Neural cell (in vitro differentiated cells): ENCODE data around the gene CAMK2A. TPM values are rescaled to one million over a fixed set of nuclear protein-coding genes. Genes with fewer than 3 reads are reported as not detected.

ENCODE experiments used
- H2AFZ ChIP-seq: fragments of 200-600, 300-800 bp; sonication (generic), shearing (Covaris generic); 2 replicates; pipeline ENCODE4 v1.6.0; 2014; ENCODE audit warnings: low read depth, mild to moderate bottlenecking, antibody characterized with exemption, low read length, moderate library complexity
- H3F3A ChIP-seq: fragments of 200-600 bp; shearing (Covaris generic); 2 replicates; pipeline ENCODE4 v1.6.1; 2016; ENCODE audit warnings: mild to moderate bottlenecking, moderate library complexity, mixed read lengths, antibody characterized with exemption, low read length; ENCODE audit not compliant: insufficient read depth, poor library complexity, severe bottlenecking
- H3K27ac ChIP-seq: fragments of 200-600, 300-800 bp; sonication (generic), shearing (Covaris generic); 2 replicates; pipeline ENCODE4 v1.5.1; 2014; ENCODE audit warnings: mild to moderate bottlenecking, low read length, moderate library complexity
- H3K27me3 ChIP-seq: fragments of 300-800, 200-600 bp; sonication (generic), shearing (Covaris generic); 2 replicates; pipeline ENCODE4 v1.6.0; 2014; ENCODE audit warnings: mild to moderate bottlenecking, low read depth, low read length, moderate library complexity; ENCODE audit not compliant: insufficient read depth
- H3K36me3 ChIP-seq: fragments of 300-800, 200-600 bp; sonication (generic), shearing (Covaris generic); 2 replicates; pipeline ENCODE4 v1.5.1; 2014; ENCODE audit warnings: mild to moderate bottlenecking, antibody characterized with exemption, low read length, moderate library complexity; ENCODE audit not compliant: insufficient read depth
- H3K4me2 ChIP-seq: fragments of 300-800, 200-600 bp; sonication (generic), shearing (Covaris generic); 2 replicates; pipeline ENCODE4 v1.6.0; 2014; ENCODE audit warnings: mild to moderate bottlenecking, low read length
- H3K4me3 ChIP-seq: fragments of 300-800, 200-600 bp; sonication (generic), shearing (Covaris generic); 2 replicates; pipeline ENCODE4 v1.5.1; 2014; ENCODE audit warnings: mild to moderate bottlenecking, low read length, moderate library complexity
- H3K79me2 ChIP-seq: fragments of 200-600 bp; shearing (Covaris generic); replicated peaks from 2 replicates; pipeline ENCODE4 v1.6.0; 2014; ENCODE audit warnings: mild to moderate bottlenecking, low read length, moderate library complexity; ENCODE audit not compliant: insufficient read depth
- H3K9ac ChIP-seq: fragments of 300-800, 200-600 bp; sonication (generic), shearing (Covaris generic); 2 replicates; pipeline ENCODE4 v1.6.1; 2016; ENCODE audit warnings: mild to moderate bottlenecking, low read length, mixed read lengths
- H3K9me2 ChIP-seq: fragments of 200-600 bp; shearing (Covaris generic); 2 replicates; pipeline ENCODE4 v1.6.1; 2016; ENCODE audit warnings: mild to moderate bottlenecking, low read length, mixed read lengths; ENCODE audit not compliant: insufficient read depth
- H3K9me3 ChIP-seq: fragments of 200-600, 300-800 bp; sonication (generic), shearing (Covaris generic); 2 replicates; pipeline ENCODE4 v1.6.1; 2016; ENCODE audit warnings: mild to moderate bottlenecking, mixed run types, low read length, moderate library complexity, mixed read lengths
- H4K20me1 ChIP-seq: fragments of 200-600 bp; shearing (Covaris generic); 2 replicates; pipeline ENCODE4 v1.6.1; 2016; ENCODE audit warnings: mild to moderate bottlenecking, mixed run types; ENCODE audit not compliant: insufficient read depth
- EP300 ChIP-seq: fragments of 450-650 bp; conservative IDR thresholded peaks from 2 replicates; pipeline ENCODE4 v1.6.1; 2014; ENCODE audit warnings: antibody characterized with exemption, mild to moderate bottlenecking, moderate library complexity; ENCODE audit not compliant: poor library complexity, severe bottlenecking
- EZH2 ChIP-seq: fragments of 200-600, 300-800 bp; shearing (Covaris generic), sonication (generic); IDR thresholded peaks from 2 replicates; pipeline ENCODE4 v1.6.1; 2014; ENCODE audit warnings: antibody characterized with exemption, low read length, borderline replicate concordance, mild to moderate bottlenecking; ENCODE audit not compliant: insufficient read depth, poor library complexity, severe bottlenecking
- MXI1 ChIP-seq: fragments of 450-650 bp; conservative IDR thresholded peaks from 2 replicates; pipeline ENCODE4 v1.6.1; 2014; ENCODE audit warnings: antibody characterized with exemption, mild to moderate bottlenecking; ENCODE audit not compliant: poor library complexity, severe bottlenecking
- POLR2AphosphoS5 ChIP-seq: IDR thresholded peaks from 2 replicates; pipeline ENCODE4 v1.6.1; 2012
- RAD21 ChIP-seq: fragments of 450-650 bp; conservative IDR thresholded peaks from 2 replicates; pipeline ENCODE4 v1.6.1; 2014; ENCODE audit warnings: antibody characterized with exemption, mild to moderate bottlenecking, moderate library complexity
- SMC3 ChIP-seq: fragments of 450-650 bp; conservative IDR thresholded peaks from 2 replicates; pipeline ENCODE4 v1.6.1; 2014; ENCODE audit warnings: antibody characterized with exemption, mild to moderate bottlenecking, moderate library complexity; ENCODE audit not compliant: poor library complexity
- TAF1 ChIP-seq: IDR thresholded peaks from 2 replicates; pipeline ENCODE4 v1.6.1; 2012; ENCODE audit warnings: low read depth
- polyA plus RNA-seq: library from polyadenylated mRNA; depleted of rRNA; stranded (reverse); fragments of >200 nt; gene quantifications from 2 replicates; pipeline ENCODE4 v1.2.3, GENCODE V29; 2014
- TF ChIP-seq, protein P1 (sequence below): fragments of 450-650 bp; IDR thresholded peaks from 2 replicates; pipeline ENCODE4 v1.5.1; 2014; ENCODE audit warnings: antibody characterized with exemption, mild to moderate bottlenecking, moderate library complexity; ENCODE audit not compliant: poor library complexity, severe bottlenecking
- TF ChIP-seq, protein P2 (sequence below): IDR thresholded peaks from 2 replicates; pipeline ENCODE4 v1.6.1; 2012; ENCODE audit warnings: borderline replicate concordance

The CAMK2A gene
- polyA plus RNA-seq, 1 donor from 2014 or later = 61.7 TPM

DNA sequence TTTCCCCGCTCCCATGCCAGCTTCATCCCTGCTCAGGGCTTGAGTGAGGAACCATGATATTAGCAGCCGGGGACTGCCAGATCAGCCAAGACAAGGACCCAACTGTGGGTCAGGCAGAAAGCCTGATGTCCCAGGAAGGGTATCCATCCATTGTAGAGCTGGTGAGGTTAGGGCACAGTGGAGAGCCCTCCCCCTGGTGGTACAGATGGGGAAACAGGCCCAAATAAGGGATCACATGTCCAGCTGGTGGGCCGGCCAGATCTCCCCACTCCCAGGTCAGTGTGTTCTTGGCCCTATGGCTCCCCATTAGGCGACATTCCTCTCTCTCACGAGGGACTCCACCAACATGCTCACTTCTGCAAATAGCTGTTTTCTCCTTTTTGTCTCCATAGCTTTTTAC lies 114.0 kb downstream of the CAMK2A start (continued):
- TF ChIP-seq SMC3 (no peak), POLR2AphosphoS5 (no peak), TAF1 (no peak)

DNA sequence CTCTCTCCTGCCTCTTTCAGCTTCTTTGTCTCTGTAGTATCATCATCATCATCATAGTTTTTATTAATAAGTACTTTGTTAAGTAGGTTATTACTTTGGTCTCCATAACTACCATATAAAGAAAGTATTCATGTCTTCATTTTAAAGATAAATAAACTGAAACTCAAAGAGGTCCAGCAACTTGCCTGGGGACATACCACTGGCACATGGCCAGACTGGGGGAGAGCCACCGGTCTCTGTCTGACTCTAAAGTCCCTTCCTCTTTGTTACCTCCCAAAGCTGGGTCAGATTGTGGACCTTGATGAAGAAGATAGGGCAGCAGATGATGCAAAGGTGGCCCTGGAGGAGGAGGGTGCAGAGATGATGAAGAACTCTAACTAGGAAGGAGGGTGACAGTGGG lies 114.5 kb downstream of the CAMK2A start:
- Histone ChIP-seq H3K79me2 (no peaks in the 10 kb centered on the region), H3F3A (no peaks in the 10 kb centered on the region), H3K36me3 (no peaks in the 10 kb centered on the region), H3K9ac (no peak overlapping the region), H3K4me3 (no peak overlapping the region), H3K9me3 (no peaks in the 10 kb centered on the region), H3K27me3 (no peaks in the 10 kb centered on the region), H3K9me2 (no peaks in the 10 kb centered on the region), H4K20me1 (no peaks in the 10 kb centered on the region), H3K4me2 (no peak overlapping the region), H2AFZ (no peak overlapping the region), H3K27ac (no peak overlapping the region)
- TF ChIP-seq RAD21 (no peak), EP300 (no peak), POLR2AphosphoS5 (no peak), EZH2 (no peak), SMC3 (no peak), TAF1 (no peak), MXI1 (no peak)
- TF ChIP-seq, protein P1, sequence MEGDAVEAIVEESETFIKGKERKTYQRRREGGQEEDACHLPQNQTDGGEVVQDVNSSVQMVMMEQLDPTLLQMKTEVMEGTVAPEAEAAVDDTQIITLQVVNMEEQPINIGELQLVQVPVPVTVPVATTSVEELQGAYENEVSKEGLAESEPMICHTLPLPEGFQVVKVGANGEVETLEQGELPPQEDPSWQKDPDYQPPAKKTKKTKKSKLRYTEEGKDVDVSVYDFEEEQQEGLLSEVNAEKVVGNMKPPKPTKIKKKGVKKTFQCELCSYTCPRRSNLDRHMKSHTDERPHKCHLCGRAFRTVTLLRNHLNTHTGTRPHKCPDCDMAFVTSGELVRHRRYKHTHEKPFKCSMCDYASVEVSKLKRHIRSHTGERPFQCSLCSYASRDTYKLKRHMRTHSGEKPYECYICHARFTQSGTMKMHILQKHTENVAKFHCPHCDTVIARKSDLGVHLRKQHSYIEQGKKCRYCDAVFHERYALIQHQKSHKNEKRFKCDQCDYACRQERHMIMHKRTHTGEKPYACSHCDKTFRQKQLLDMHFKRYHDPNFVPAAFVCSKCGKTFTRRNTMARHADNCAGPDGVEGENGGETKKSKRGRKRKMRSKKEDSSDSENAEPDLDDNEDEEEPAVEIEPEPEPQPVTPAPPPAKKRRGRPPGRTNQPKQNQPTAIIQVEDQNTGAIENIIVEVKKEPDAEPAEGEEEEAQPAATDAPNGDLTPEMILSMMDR = no peak
- TF ChIP-seq, protein P2, sequence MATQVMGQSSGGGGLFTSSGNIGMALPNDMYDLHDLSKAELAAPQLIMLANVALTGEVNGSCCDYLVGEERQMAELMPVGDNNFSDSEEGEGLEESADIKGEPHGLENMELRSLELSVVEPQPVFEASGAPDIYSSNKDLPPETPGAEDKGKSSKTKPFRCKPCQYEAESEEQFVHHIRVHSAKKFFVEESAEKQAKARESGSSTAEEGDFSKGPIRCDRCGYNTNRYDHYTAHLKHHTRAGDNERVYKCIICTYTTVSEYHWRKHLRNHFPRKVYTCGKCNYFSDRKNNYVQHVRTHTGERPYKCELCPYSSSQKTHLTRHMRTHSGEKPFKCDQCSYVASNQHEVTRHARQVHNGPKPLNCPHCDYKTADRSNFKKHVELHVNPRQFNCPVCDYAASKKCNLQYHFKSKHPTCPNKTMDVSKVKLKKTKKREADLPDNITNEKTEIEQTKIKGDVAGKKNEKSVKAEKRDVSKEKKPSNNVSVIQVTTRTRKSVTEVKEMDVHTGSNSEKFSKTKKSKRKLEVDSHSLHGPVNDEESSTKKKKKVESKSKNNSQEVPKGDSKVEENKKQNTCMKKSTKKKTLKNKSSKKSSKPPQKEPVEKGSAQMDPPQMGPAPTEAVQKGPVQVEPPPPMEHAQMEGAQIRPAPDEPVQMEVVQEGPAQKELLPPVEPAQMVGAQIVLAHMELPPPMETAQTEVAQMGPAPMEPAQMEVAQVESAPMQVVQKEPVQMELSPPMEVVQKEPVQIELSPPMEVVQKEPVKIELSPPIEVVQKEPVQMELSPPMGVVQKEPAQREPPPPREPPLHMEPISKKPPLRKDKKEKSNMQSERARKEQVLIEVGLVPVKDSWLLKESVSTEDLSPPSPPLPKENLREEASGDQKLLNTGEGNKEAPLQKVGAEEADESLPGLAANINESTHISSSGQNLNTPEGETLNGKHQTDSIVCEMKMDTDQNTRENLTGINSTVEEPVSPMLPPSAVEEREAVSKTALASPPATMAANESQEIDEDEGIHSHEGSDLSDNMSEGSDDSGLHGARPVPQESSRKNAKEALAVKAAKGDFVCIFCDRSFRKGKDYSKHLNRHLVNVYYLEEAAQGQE = no peak

DNA sequence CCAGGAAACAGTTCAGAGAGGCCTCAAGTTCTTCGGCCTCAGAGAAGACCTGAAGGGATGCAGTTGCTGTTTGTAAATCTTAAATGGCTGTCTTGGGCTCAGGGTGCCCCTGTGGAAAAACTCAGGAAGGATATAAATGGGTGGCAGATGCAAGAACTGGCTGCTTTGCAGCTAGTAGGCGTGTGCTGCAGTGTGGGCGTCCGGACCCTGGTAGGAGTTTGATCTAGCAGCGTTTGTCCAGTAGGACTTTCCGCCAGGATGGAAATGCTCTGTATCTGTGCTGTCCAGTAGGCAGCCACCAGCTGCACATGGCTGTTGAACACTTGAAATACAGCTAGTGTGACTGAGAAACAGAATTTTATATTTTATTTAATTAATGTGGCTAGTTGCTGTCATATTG lies 115.3 kb downstream of the CAMK2A start:
- Histone ChIP-seq H3K9me3 (no peaks in the 10 kb centered on the region), H3K36me3 (no peaks in the 10 kb centered on the region), H3K27ac (no peak overlapping the region), H3K27me3 (peaks cover 4% of the 10 kb centered on the region), H3K9me2 (no peaks in the 10 kb centered on the region), H4K20me1 (no peaks in the 10 kb centered on the region), H3K79me2 (no peaks in the 10 kb centered on the region), H3F3A (no peaks in the 10 kb centered on the region), H3K9ac (no peak overlapping the region), H3K4me2 (no peak overlapping the region), H2AFZ (no peak overlapping the region), H3K4me3 (no peak overlapping the region)
- TF ChIP-seq, protein P1 = no peak
- TF ChIP-seq EZH2 = no peak
- TF ChIP-seq MXI1 = no peak
- no peak for TF ChIP-seq EP300
- TF ChIP-seq RAD21 = no peak
- TF ChIP-seq, protein P2 = no peak
- TF ChIP-seq POLR2AphosphoS5 = no peak
- TF ChIP-seq SMC3 = no peak
- TF ChIP-seq TAF1 = no peak
